SJCRH30 (cell line): ENCODE data around the gene NTM. TPM values are rescaled to one million over a fixed set of nuclear protein-coding genes. Genes with fewer than 3 reads are reported as not detected.
"Not testable (repeated sequence)": the region's sequence is repeated elsewhere in the genome, so short reads cannot be mapped to it uniquely, and the experiment has no call there.

Experiments
- DNase-seq, 2 experiments: peaks; one replicate each; pipeline ENCODE4 v3.0.0-alpha.2; 2015 to 2020
- H3K27ac ChIP-seq: fragments of 250-450 bp; sonication (Bioruptor Pico); 2 replicates; pipeline ENCODE4 v1.5.1; 2020; ENCODE audit warnings: mild to moderate bottlenecking, moderate library complexity
- H3K27me3 ChIP-seq: fragments of 250-450 bp; sonication (Bioruptor Pico); 2 replicates; pipeline ENCODE4 v1.5.1; 2020; ENCODE audit warnings: mild to moderate bottlenecking, moderate library complexity
- H3K36me3 ChIP-seq: fragments of 250-450 bp; sonication (Bioruptor Pico); 2 replicates; pipeline ENCODE4 v1.5.1; 2020; ENCODE audit warnings: mild to moderate bottlenecking, moderate library complexity
- H3K4me1 ChIP-seq: fragments of 250-450 bp; sonication (Bioruptor Pico); 2 replicates; pipeline ENCODE4 v1.5.1; 2020; ENCODE audit warnings: mild to moderate bottlenecking, moderate library complexity
- H3K4me3 ChIP-seq: fragments of 250-450 bp; sonication (Bioruptor Pico); 2 replicates; pipeline ENCODE4 v1.5.1; 2020; ENCODE audit warnings: mild to moderate bottlenecking, moderate library complexity
- H3K9me3 ChIP-seq: fragments of 250-450 bp; sonication (Bioruptor Pico); replicated peaks from 2 replicates; pipeline ENCODE4 v1.5.1; 2020; ENCODE audit warnings: mild to moderate bottlenecking, moderate library complexity
- total RNA-seq: library from RNA; depleted of rRNA; stranded (reverse); fragments of >200 nt; shearing (Covaris generic); gene quantifications from 2 replicates; pipeline ENCODE4 v1.2.3, GENCODE V29; 2014

Gene NTM
- total RNA-seq, 1 experiment from 2014 or later: not detected

DNA sequence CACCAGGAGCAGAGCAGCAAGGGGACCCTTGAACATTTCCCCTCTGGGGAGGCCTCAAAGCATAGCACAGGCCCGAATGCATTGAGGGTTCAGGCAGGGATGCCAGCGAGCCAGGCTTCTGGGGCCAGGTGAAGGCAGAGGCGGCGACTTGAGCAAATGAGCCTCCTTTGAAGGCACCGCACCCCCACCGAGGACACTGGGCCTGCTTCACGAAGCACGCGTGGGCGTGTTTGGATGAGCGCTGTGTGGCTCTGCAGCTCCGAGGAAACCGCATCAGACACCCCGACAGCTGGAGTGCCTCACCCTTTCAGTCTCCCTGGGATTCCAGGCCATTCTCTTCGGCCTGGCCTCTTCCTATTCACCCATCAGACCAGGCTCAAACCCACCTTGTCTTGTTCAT, 301.8 kb downstream of the NTM start:
- Histone ChIP-seq H3K27ac (no peak overlapping the region), H3K9me3 (no peaks in the 10 kb centered on the region), H3K4me1 (no peaks in the 10 kb centered on the region), H3K4me3 (no peak overlapping the region), H3K36me3 (no peaks in the 10 kb centered on the region), H3K27me3 (no peaks in the 10 kb centered on the region)
- DNase-seq: no peak

DNA sequence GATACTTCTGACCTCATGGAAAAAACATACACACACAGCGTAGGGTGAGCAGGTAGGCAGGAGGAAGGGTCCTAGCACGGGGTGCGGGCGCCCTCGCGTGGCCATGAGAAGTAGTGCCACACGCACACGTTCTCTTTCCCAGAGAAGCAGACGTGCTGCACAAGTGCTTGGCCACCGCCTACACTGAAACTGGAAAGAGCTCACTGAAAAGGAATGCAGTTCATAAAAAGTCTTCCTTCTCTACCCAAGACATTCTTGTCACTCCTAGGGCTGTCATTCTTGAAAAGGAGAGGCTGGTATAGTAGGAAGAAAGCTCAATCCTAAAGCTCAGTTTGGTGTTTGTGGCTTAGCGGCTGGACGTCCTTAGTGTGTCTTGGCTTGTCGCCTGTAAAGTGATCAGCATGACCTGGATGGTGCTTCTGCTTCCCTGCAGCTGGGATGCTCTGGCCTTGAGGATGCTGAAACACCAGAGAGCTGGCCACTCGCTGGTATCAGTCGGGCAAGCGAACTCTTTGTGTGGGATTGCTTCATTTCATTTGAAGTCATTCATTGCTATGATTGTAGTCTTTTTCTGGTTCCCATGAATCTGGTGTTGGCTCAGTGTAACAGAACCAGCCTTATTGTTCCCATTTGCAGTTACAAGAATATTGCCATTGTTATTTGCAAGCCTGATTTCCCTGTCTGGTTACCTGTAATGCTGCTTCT, 303.8 kb downstream of the NTM start:
- H3K4me1 ChIP-seq: no peaks in the 10 kb centered on the region
- H3K27me3 ChIP-seq: no peaks in the 10 kb centered on the region
- DNase-seq: peak; percentile 21 to 66
- H3K9me3 ChIP-seq: no peaks in the 10 kb centered on the region
- H3K36me3 ChIP-seq: no peaks in the 10 kb centered on the region
- no peak overlapping the region for H3K4me3 ChIP-seq
- H3K27ac ChIP-seq: no peak overlapping the region

DNA sequence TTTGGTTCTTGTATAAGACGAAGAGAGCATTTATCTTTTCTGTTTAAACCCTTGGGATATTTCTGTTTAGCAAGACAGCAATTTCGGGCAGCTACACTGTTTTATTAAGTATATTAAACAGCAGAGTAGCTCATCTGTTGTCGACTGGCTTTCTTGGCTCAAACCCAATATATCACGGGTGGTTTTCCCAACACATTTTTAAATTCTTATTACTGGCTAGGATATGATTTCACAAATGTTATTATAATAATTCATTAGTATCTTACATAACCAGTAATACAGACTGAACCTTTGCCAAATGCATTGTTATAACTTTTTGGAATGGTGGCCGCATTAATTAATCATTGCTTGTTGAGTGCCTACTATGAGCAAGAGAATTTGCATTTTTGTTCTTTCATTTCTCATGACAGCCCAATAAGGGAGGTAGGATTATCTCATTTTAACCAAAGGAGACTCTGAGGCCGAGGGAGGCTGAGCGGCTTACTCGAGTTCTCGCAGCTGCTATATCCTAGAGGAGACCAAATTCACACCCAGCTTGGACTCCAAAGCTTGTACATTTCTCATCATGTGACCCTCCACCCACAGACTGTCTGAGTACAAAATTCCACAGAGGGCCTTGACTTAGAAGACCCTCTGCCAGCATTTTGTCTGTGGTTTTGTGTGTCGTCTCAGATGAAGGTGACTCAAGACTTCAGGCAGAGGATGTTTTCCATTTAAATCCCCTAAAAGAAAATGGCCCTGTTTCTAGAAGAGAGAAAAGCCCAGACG, 304.9 kb downstream of the NTM start:
- no peak for DNase-seq
- Histone ChIP-seq H3K36me3 (no peaks in the 10 kb centered on the region), H3K27me3 (no peaks in the 10 kb centered on the region), H3K4me1 (no peaks in the 10 kb centered on the region), H3K27ac (no peak overlapping the region), H3K9me3 (no peaks in the 10 kb centered on the region), H3K4me3 (no peak overlapping the region)

DNA sequence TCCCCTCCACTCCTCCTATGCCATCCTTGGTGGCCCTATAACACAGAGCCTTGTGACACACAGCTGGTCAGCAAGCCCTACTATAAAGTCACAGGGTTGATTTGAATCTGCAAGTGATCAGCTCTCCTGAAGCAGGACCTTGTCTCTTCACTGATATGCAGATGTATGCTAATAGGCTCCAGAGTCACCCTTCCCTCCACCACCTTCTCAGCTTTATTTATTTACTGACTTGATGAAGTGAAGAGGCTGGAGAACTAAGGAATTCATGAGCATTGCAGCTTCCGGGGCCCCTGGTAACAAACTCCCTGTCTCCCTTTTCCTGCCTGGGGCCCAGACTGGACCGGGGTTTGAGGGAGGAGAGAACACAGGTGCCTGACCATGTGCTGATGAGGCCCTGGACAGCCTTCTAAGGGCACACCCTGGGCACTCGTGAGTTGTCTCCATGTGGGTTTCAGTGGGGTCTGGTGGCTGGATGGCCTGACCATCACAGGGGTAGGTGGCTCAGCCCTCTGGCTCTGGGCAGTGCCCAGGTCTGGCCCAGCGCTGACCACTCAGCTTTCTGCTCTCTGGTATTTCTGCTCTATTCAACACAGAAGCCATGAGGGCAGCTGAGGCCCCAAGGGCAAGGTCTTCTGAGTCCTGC, 307.5 kb downstream of the NTM start:
- H3K27me3 ChIP-seq: no peaks in the 10 kb centered on the region
- no peak overlapping the region for H3K27ac ChIP-seq
- H3K4me1 ChIP-seq: no peaks in the 10 kb centered on the region
- no peaks in the 10 kb centered on the region for H3K9me3 ChIP-seq
- no peak overlapping the region for H3K4me3 ChIP-seq
- no peak for DNase-seq
- no peaks in the 10 kb centered on the region for H3K36me3 ChIP-seq

DNA sequence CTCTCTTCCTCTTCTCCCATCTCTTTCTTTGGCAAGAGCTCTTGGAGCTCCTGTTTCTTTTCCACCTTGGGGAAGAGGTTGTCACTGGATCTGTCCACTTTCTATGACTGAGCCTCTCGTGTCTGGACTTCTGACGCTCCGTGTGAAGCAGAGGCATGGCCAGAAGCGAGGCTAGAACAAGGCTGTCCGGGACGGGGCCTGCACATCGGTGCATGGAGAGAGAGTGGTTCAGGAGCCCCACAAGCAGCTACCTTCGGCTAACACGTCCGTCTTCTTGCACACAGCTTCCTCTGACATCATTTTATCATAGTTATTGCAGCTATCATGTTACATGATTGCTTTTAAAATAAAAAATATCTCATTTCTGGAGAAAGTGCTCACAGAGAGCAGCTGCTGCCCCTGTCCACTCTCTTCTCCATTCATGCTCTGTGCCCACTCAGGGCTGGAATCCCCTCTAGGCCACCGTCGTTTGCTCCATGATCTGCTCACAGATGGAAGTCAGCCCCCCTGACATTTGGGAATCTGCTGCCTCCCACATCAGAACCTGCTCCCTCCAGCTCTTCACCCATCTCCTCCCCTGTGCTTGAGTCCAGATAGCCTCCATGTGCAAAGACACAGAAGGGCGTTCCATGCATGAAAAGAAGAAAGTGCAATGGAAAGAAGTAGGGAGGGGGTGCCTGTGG, 308.4 kb downstream of the NTM start:
- H3K4me3 ChIP-seq: no peak overlapping the region
- no peaks in the 10 kb centered on the region for H3K27me3 ChIP-seq
- H3K36me3 ChIP-seq: no peaks in the 10 kb centered on the region
- DNase-seq: no peak
- no peak overlapping the region for H3K27ac ChIP-seq
- no peaks in the 10 kb centered on the region for H3K9me3 ChIP-seq
- no peaks in the 10 kb centered on the region for H3K4me1 ChIP-seq

DNA sequence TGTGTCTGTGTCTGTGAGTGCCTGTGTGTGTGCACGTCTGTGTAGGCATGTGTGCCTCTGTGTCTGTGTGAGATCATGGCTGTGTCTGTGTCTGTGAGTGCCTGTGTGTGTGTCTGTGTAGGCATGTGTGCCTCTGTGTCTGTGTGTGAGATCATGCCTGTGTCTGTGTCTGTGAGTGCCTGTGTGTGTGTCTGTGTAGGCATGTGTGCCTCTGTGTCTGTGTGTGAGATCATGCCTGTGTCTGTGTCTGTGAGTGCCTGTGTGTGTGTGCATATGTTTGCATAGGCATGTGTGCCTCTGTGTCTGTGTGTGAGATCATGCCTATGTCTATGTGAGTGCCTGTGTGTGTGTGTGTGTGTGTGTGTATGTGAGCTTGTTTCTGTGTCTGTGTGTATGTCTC, 310.0 kb downstream of the NTM start:
- DNase-seq, H3K4me3 ChIP-seq, H3K9me3 ChIP-seq, H3K27ac ChIP-seq, H3K4me1 ChIP-seq, H3K27me3 ChIP-seq, H3K36me3 ChIP-seq: not testable (repeated sequence)

DNA sequence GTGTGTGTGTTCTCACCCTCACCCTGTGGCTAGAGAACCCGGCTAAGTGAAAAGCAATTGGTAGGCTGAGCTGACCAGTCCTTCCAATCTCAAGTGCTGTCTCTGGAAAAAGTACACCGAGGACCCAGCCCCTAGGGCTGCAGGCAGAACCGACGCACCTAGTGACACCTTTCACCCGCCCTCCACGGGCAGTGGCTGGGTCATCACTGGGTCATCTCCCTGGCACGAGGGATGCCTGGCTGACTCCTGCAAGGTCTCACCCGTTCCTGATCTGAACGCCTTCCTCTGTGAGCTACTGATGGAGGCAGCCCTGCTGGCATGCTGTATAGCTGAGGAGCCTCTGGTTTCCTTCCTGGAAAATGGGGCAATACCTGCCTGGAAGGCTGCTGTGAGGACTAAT, 311.5 kb downstream of the NTM start:
- H3K4me3 ChIP-seq: no peak overlapping the region
- H3K27ac ChIP-seq: no peak overlapping the region
- H3K9me3 ChIP-seq: no peaks in the 10 kb centered on the region
- no peaks in the 10 kb centered on the region for H3K4me1 ChIP-seq
- no peaks in the 10 kb centered on the region; the same call in 1 of the 2 replicates for H3K27me3 ChIP-seq
- no peaks in the 10 kb centered on the region for H3K36me3 ChIP-seq
- DNase-seq: no peak

DNA sequence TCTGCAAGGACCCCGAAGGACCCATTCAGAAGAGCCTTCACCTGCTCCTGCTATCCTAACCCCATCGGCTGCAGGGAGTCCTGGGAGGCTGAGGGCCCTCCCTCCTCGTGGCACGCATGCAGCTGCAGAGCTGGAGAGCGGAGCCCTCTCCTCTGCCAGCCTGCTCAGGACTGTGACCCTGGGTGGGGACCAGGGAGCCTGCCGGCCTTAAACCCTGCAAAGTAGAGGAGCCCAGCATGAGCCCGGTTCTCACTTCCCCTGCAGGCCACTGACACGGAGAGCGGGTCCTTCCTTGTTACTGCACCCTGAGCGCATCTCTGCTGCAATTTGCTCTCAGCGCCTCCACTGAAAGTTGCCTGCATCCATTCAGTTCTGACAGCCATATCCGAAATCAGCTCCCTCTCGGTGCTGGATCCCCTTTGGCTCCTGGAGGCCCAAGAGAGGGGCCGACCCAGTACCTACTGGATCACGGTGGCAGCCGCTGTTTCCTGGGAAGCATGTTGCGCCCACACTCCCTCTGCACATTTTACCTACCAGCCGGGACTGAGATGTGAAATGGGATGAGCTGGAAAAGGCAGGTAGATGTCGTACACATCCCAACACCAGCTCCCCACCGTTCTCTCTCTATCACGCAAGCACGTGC, 312.1 kb downstream of the NTM start:
- Histone ChIP-seq H3K9me3 (no peaks in the 10 kb centered on the region), H3K27me3 (no peaks in the 10 kb centered on the region; the same call in 1 of the 2 replicates), H3K4me3 (no peak overlapping the region), H3K27ac (no peak overlapping the region), H3K4me1 (no peaks in the 10 kb centered on the region), H3K36me3 (no peaks in the 10 kb centered on the region)
- DNase-seq: no peak

DNA sequence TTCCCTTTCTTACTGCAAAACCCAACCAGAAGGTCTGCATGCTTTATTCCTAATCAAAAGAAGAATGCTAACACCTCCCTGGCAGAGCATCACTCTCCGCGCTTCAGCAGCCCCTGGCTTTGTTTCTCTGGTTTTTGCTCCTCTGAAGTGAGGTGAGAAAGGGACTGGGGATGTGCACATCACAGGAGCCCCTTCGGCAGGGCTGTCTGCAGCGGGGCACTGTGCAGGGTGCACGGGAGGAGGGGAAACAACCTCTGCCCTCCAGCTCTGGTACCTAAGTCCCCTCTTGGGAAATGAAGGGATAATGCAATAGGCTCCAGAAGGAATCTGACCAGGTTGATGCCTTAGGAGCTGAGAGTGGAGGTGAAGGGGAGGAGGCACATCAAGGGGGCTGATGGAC, 312.7 kb downstream of the NTM start:
- Histone ChIP-seq H3K4me3 (no peak overlapping the region), H3K4me1 (no peaks in the 10 kb centered on the region), H3K9me3 (no peaks in the 10 kb centered on the region), H3K27me3 (no peaks in the 10 kb centered on the region; the same call in 1 of the 2 replicates), H3K27ac (no peak overlapping the region), H3K36me3 (no peaks in the 10 kb centered on the region)
- no peak for DNase-seq

DNA sequence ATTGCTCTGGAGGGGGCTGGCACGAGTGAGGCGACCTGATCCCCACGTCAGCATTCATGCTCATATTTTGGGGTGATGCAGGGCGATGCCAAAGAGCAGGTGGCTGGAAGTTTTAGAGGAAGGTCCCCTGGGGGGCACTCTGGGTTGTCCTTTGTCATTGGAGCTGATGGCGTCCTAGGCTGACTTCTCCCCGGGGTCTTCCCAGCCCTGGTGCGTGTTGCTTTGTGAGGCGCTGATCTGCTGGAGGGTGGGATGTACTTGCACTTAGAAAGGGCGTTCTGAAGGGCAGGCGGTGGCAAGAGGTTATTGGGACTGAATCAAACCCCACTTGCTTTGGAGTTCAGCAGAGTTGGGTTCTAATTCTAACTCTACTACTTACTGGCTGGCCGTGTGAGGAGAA, 313.3 kb downstream of the NTM start:
- DNase-seq: no peak
- Histone ChIP-seq H3K9me3 (no peaks in the 10 kb centered on the region), H3K4me3 (no peak overlapping the region), H3K27ac (no peak overlapping the region), H3K36me3 (no peaks in the 10 kb centered on the region), H3K27me3 (no peaks in the 10 kb centered on the region; the same call in 1 of the 2 replicates), H3K4me1 (no peaks in the 10 kb centered on the region)

DNA sequence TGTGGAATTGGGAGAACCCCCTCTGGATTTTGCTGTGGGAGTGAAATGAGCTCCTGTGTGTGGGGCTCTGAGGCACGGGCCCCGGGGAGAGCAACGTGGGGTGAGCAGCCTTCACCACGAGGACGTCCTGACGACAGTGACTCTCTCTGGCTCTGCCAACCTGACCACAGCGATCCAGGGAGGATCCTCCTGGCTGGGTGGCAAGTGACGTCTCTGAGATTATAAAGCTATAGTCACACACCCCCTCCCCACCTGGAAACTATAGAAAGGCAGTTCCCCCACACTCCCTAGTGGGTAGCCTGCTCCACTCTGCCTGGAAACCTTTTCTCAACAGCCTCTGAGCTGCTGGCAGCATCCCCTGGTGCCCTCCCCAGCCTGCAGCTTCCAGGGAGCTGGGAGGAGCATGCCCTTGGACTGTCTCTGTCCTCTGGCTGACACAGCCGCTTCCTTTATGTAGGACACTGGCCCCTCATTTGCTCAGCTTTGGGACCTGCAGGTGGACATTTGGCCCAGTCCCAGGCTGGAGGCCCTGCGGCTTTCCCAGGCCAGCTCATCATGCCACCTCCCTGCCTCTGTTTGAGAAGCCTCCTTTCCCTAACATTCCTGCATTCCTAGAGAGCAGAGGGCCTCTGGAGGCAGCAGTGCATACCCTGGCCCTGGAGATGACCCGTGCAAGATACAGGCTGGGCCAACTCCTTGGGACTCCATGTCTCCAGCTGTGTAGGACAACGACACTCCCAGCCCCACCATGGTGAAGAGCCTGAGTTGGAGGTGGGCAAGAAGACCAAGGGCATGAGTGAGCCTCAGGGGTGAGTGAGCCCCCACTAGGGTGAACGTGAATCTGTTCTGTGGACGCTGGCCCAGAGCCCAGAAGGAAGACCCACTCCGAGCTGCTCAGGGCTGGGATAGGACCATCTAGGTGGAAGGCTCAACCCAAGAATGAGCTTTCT, 314.0 kb downstream of the NTM start:
- Histone ChIP-seq H3K9me3 (no peaks in the 10 kb centered on the region), H3K4me1 (no peaks in the 10 kb centered on the region), H3K27ac (no peak overlapping the region), H3K36me3 (no peaks in the 10 kb centered on the region), H3K27me3 (no peaks in the 10 kb centered on the region; the same call in 1 of the 2 replicates), H3K4me3 (no peak overlapping the region)
- no peak for DNase-seq

DNA sequence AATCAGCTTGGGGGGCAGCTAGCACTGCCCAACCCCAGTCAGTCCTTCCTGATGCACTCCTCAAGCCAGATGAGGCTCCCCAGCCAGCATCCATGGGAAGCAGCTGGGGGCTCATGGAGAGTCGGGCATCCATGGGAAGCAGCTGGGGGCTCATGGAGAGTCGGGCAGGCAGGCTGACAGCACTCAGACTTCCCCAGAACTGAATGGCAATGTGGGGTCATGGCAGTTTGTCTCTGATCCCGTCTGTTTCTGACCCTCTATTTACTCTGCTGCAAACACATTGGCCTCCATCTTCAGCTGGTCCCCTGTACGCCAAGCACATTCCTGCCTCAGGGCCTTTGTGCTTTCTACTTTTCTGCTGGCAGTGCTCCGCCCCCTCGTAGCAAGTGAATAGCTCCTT, 314.8 kb downstream of the NTM start:
- no peaks in the 10 kb centered on the region for H3K9me3 ChIP-seq
- no peak overlapping the region for H3K27ac ChIP-seq
- H3K4me3 ChIP-seq: no peak overlapping the region
- no peaks in the 10 kb centered on the region for H3K36me3 ChIP-seq
- no peaks in the 10 kb centered on the region; the same call in 1 of the 2 replicates for H3K27me3 ChIP-seq
- no peak for DNase-seq
- no peaks in the 10 kb centered on the region for H3K4me1 ChIP-seq

DNA sequence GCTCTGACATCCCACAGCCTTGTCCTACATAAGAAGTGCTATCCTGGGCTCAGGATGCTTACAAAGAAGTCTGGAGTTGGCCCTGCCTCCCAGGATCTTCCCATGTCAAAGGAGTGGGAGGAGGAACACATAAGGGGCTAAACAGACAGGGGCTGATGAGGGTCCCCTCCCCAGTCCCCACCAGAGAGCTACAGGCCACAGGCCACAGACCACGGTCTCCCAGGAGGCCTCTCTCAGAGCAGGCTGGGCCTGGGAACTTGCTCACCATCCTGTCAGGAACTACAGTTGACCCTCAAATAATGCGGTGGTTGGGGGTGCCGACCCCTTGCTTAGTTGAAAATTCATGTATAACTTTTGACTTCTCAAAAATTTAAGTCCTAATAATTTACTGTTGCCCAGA, 315.5 kb downstream of the NTM start:
- Histone ChIP-seq H3K9me3 (no peaks in the 10 kb centered on the region), H3K27ac (no peak overlapping the region), H3K4me1 (no peaks in the 10 kb centered on the region), H3K4me3 (no peak overlapping the region), H3K36me3 (no peaks in the 10 kb centered on the region), H3K27me3 (no peaks in the 10 kb centered on the region; the same call in 1 of the 2 replicates)
- no peak for DNase-seq

DNA sequence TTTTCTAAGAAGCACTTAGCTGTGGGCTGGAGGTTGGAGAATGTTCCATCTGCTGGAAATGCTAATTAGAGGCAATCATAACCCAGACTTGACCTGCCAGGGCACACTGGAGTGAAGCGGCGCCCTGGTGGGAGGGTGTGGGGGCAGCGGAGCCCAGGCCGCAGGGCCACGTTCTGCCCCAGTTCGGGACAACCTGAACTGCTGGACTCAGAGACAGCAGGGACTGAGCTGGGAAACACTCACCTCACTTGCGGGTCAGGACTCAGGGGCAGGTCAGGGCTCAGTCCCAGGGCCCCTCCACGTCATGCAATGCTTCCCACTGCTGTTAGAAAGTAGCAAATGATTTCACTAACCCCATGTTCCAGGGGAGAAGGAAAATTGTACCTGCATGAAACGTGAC, 316.4 kb downstream of the NTM start:
- Histone ChIP-seq H3K36me3 (no peaks in the 10 kb centered on the region), H3K9me3 (no peaks in the 10 kb centered on the region), H3K4me3 (no peak overlapping the region), H3K4me1 (no peaks in the 10 kb centered on the region), H3K27ac (no peak overlapping the region), H3K27me3 (no peaks in the 10 kb centered on the region; the same call in 1 of the 2 replicates)
- no peak for DNase-seq
